Activated CD8-positive, alpha-beta T cell treated with anti-CD3 and anti-CD28 coated beads for 36 hours (primary cell): ENCODE data around the gene POLRMT. TPM values are rescaled to one million over a fixed set of nuclear protein-coding genes. Genes with fewer than 3 reads are reported as not detected.

Source experiments
- ATAC-seq: fragments of 200-7000 bp; cut with Tn5 transposase; one replicate; pipeline ENCODE4 v1.10.0; 2021; ENCODE audit warnings: mild to moderate bottlenecking, moderate library complexity
- CTCF ChIA-PET: fragments of 350-600 bp; sonication (Branson Sonifier 250); formaldehyde crosslinking; loops from one replicate; lab custom pipeline; 2021; ENCODE audit warnings: antibody characterized with exemption; lab: Charles Lee
- POLR2A ChIA-PET: fragments of 350-600 bp; sonication (Branson Sonifier 250); formaldehyde crosslinking; loops from one replicate; lab custom pipeline; 2021; ENCODE audit warnings: antibody characterized with exemption; lab: Charles Lee
- DNase-seq: peaks from one replicate; pipeline ENCODE4 v3.0.0-alpha.2; 2020
- H3K27ac Mint-ChIP-seq: one replicate; pipeline ENCODE4 v1.8.0; 2021; ENCODE audit warnings: mild to moderate bottlenecking, mixed read lengths
- H3K27me3 Mint-ChIP-seq: one replicate; pipeline ENCODE4 v1.8.0; 2021; ENCODE audit warnings: mixed read lengths
- H3K36me3 Mint-ChIP-seq: one replicate; pipeline ENCODE4 v1.8.0; 2021; ENCODE audit warnings: low read depth, mixed read lengths
- H3K4me1 Mint-ChIP-seq: one replicate; pipeline ENCODE4 v1.8.0; 2021; ENCODE audit warnings: low read depth, mixed read lengths
- H3K4me3 Mint-ChIP-seq: one replicate; pipeline ENCODE4 v1.8.0; 2021; ENCODE audit warnings: mild to moderate bottlenecking, moderate library complexity, mixed read lengths
- H3K9me3 Mint-ChIP-seq: one replicate; pipeline ENCODE4 v1.8.0; 2021; ENCODE audit warnings: mixed read lengths
- CTCF ChIP-seq: fragments of 200-600 bp; IDR thresholded peaks from one replicate; pipeline ENCODE4 v1.8.0; 2022; ENCODE audit warnings: antibody characterized with exemption, mild to moderate bottlenecking
- intact Hi-C: fragments of 100-400 bp; cut with micrococcal nuclease; formaldehyde crosslinking; loops from one replicate; pipeline ENCODE4 v1.10.0; 2022
- total RNA-seq, 2 experiments: library from RNA; stranded (reverse); gene quantifications; one replicate each; pipeline ENCODE4 v1.2.3, GENCODE V29; 2021

The POLRMT gene
- total RNA-seq, 2 experiments from 2014 or later: 66.6 to 67.9 TPM

GRCh38 chr19:648904-649801, 15.8 kb upstream of the POLRMT start:
- no peaks in the 10 kb centered on the region for H3K4me1 Mint-ChIP-seq
- ChIA-PET POLR2A (interaction anchor here (0.9 to 1.3 kb wide), 4 partner anchors 8 to 15 kb away, joined by 3 to 6 read pairs (median 4); no protein-coding TSS in a partner anchor), CTCF (interaction anchor here (1.3 kb wide), 1 partner anchor 24 kb away, joined by 3 read pairs; no protein-coding TSS in a partner anchor)
- no peak for TF ChIP-seq CTCF
- no peak overlapping the region for H3K4me3 Mint-ChIP-seq
- peaks cover 7% of the 10 kb centered on the region for H3K36me3 Mint-ChIP-seq
- H3K27ac Mint-ChIP-seq: no peak overlapping the region
- H3K9me3 Mint-ChIP-seq: no peaks in the 10 kb centered on the region
- no peak for DNase-seq
- H3K27me3 Mint-ChIP-seq: no peaks in the 10 kb centered on the region
- ATAC-seq: no peak
- intact Hi-C loops: no loop called here

- POLR2A ChIA-PET: interaction anchor here (1.1 to 1.7 kb wide), 2 partner anchors 12 to 15 kb away, joined by 3 to 6 read pairs; no protein-coding TSS in a partner anchor
- Mint-ChIP-seq H3K4me3 (no peak overlapping the region), H3K27ac (no peak overlapping the region), H3K9me3 (no peaks in the 10 kb centered on the region), H3K27me3 (no peaks in the 10 kb centered on the region), H3K4me1 (no peaks in the 10 kb centered on the region), H3K36me3 (peaks cover 5% of the 10 kb centered on the region)
- ATAC-seq (no peak), DNase-seq (no peak)
- intact Hi-C loops: no loop called here
- no peak for TF ChIP-seq CTCF
- CTCF ChIA-PET: no interaction called here
Measured at GRCh38 chr19:648305-648704, 15.0 kb upstream of the POLRMT start.

- POLR2A ChIA-PET: interaction anchor here (1.7 kb wide), 1 partner anchor 12 kb away, joined by 6 read pairs; no protein-coding TSS in a partner anchor
- CTCF ChIA-PET: no interaction called here
Measured at GRCh38 chr19:647566-648284, 14.4 kb upstream of the POLRMT start.

GRCh38 chr19:646779-647565, 13.6 kb upstream of the POLRMT start:
- Mint-ChIP-seq H3K27ac (no peak overlapping the region), H3K9me3 (no peaks in the 10 kb centered on the region), H3K27me3 (no peaks in the 10 kb centered on the region), H3K36me3 (peaks cover 5% of the 10 kb centered on the region), H3K4me1 (no peaks in the 10 kb centered on the region), H3K4me3 (no peak overlapping the region)
- POLR2A ChIA-PET: interaction anchor here (1.7 kb wide), 1 partner anchor 13 kb away, joined by 6 read pairs; no protein-coding TSS in a partner anchor
- CTCF ChIA-PET: no interaction called here
- intact Hi-C loops: no loop called here
- no peak for TF ChIP-seq CTCF
- ATAC-seq: no peak
- DNase-seq: no peak

More at GRCh38 chr19:647566-648284, 14.4 kb upstream of the POLRMT start:
- DNase-seq (no peak), ATAC-seq (no peak)
- Mint-ChIP-seq H3K27me3 (no peaks in the 10 kb centered on the region), H3K4me3 (no peak overlapping the region), H3K36me3 (peaks cover 5% of the 10 kb centered on the region), H3K4me1 (no peaks in the 10 kb centered on the region), H3K9me3 (no peaks in the 10 kb centered on the region), H3K27ac (no peak overlapping the region)
- intact Hi-C loops: no loop called here
- TF ChIP-seq CTCF: no peak
